ENCODE results near the gene PTPRT. TPM values are rescaled to one million over a fixed set of nuclear protein-coding genes. Genes with fewer than 3 reads are reported as not detected.
A peak's percentile ranks its signal among the peaks of the same experiment; 100 is the strongest.

The PTPRT gene
- total RNA-seq, 1 experiment from 2014 or later: 0.20 TPM

GRCh38 chr20:43187476-43188233, 2.1 kb downstream of the PTPRT start:
- BruUV-seq (replicated peaks): no TSS peak
- Mint-ChIP-seq H3K9me3 (ENCODE audit: unreplicated experiment) (no peaks in the 10 kb centered on the region), H3K27ac (ENCODE audit: unreplicated experiment) (no peak overlapping the region), H3K4me3 (ENCODE audit: unreplicated experiment) (no peak overlapping the region), H3K36me3 (ENCODE audit: insufficient read depth, unreplicated experiment) (no peaks in the 10 kb centered on the region), H3K4me1 (ENCODE audit: low read depth, unreplicated experiment) (no peaks in the 10 kb centered on the region), H3K27me3 (ENCODE audit: insufficient read depth, unreplicated experiment) (peaks cover 20% of the 10 kb centered on the region)
- no peaks in the 10 kb centered on the region for H3K9me3 ChIP-seq
- POLR2A ChIA-PET: no interaction called here
- CTCF ChIA-PET: interaction anchor here (0.5 to 1.0 kb wide), 3 partner anchors 578 to 1053 kb away, joined by 3 read pairs; no protein-coding TSS in a partner anchor
- no peaks in the 10 kb centered on the region for H3K27me3 ChIP-seq (replicated peaks; ENCODE audit: control insufficient read depth, insufficient read depth, low read length)
- H3K4me3 ChIP-seq (ENCODE audit: low read depth, low read length): no peak overlapping the region
- peak; percentile 99 for TF ChIP-seq CTCF (IDR thresholded peaks at IDR 0.05; ENCODE audit: insufficient read depth in 1 of 2, low read depth in 1 of 2, low read length in 1 of 2, severe bottlenecking in 1 of 2, unreplicated experiment in 1 of 2)
- no peaks in the 10 kb centered on the region for H3K36me3 ChIP-seq (ENCODE audit: control insufficient read depth, insufficient read depth, low read length)
- intact Hi-C loops (cut with micrococcal nuclease; ENCODE audit: unreplicated experiment): loop anchor here (1.0 to 5.0 kb wide), 7 partner anchors 85 to 1449 kb away; no protein-coding TSS in a partner anchor
- peak; percentile 76 to 89 for DNase-seq
- H3K4me1 ChIP-seq: no peaks in the 10 kb centered on the region

- no peak for DNase-seq
- TF ChIP-seq CTCF (IDR thresholded peaks at IDR 0.05; ENCODE audit: insufficient read depth in 1 of 2, low read depth in 1 of 2, low read length in 1 of 2, severe bottlenecking in 1 of 2, unreplicated experiment in 1 of 2): no peak
- H3K9me3 ChIP-seq: no peaks in the 10 kb centered on the region
- ChIA-PET POLR2A (no interaction called here), CTCF (interaction anchor here (0.7 kb wide), 1 partner anchor 84 kb away, joined by 4 read pairs; no protein-coding TSS in a partner anchor)
- no peaks in the 10 kb centered on the region for H3K4me1 ChIP-seq
- no peak overlapping the region for H3K27ac Mint-ChIP-seq (ENCODE audit: unreplicated experiment)
- no peaks in the 10 kb centered on the region for H3K36me3 Mint-ChIP-seq (ENCODE audit: insufficient read depth, unreplicated experiment)
- no peaks in the 10 kb centered on the region for H3K9me3 Mint-ChIP-seq (ENCODE audit: unreplicated experiment)
- no peaks in the 10 kb centered on the region for H3K27me3 ChIP-seq (replicated peaks; ENCODE audit: control insufficient read depth, insufficient read depth, low read length)
- BruUV-seq (replicated peaks): no TSS peak
- H3K36me3 ChIP-seq (ENCODE audit: control insufficient read depth, insufficient read depth, low read length): no peaks in the 10 kb centered on the region
- no peaks in the 10 kb centered on the region for H3K4me1 Mint-ChIP-seq (ENCODE audit: low read depth, unreplicated experiment)
- no peak overlapping the region for H3K4me3 ChIP-seq (ENCODE audit: low read depth, low read length)
- peaks cover 20% of the 10 kb centered on the region for H3K27me3 Mint-ChIP-seq (ENCODE audit: insufficient read depth, unreplicated experiment)
- no peak overlapping the region for H3K4me3 Mint-ChIP-seq (ENCODE audit: unreplicated experiment)
- intact Hi-C loops (cut with micrococcal nuclease; ENCODE audit: unreplicated experiment): loop anchor here (2.0 to 5.0 kb wide), 4 partner anchors 84 to 1448 kb away; no protein-coding TSS in a partner anchor
Measured at GRCh38 chr20:43186312-43186711, 3.4 kb downstream of the PTPRT start.

- no peaks in the 10 kb centered on the region for H3K36me3 ChIP-seq (ENCODE audit: control insufficient read depth, insufficient read depth, low read length)
- no peaks in the 10 kb centered on the region; the same call in 1 of the 2 replicates for H3K27me3 ChIP-seq (replicated peaks; ENCODE audit: control insufficient read depth, insufficient read depth, low read length)
- H3K9me3 ChIP-seq: no peaks in the 10 kb centered on the region
- ChIA-PET POLR2A (no interaction called here), CTCF (interaction anchor here (0.7 kb wide), 1 partner anchor 84 kb away, joined by 4 read pairs; no protein-coding TSS in a partner anchor)
- H3K4me1 ChIP-seq: no peaks in the 10 kb centered on the region
- no peak overlapping the region for H3K4me3 ChIP-seq (ENCODE audit: low read depth, low read length)
- Mint-ChIP-seq H3K4me3 (ENCODE audit: unreplicated experiment) (no peak overlapping the region), H3K27ac (ENCODE audit: unreplicated experiment) (no peak overlapping the region), H3K36me3 (ENCODE audit: insufficient read depth, unreplicated experiment) (no peaks in the 10 kb centered on the region), H3K9me3 (ENCODE audit: unreplicated experiment) (no peaks in the 10 kb centered on the region), H3K4me1 (ENCODE audit: low read depth, unreplicated experiment) (no peaks in the 10 kb centered on the region), H3K27me3 (ENCODE audit: insufficient read depth, unreplicated experiment) (peaks cover 20% of the 10 kb centered on the region)
- no TSS peak for BruUV-seq (replicated peaks)
- intact Hi-C loops (cut with micrococcal nuclease; ENCODE audit: unreplicated experiment): loop anchor here (2.0 to 5.0 kb wide), 4 partner anchors 84 to 1447 kb away; no protein-coding TSS in a partner anchor
- TF ChIP-seq CTCF (IDR thresholded peaks at IDR 0.05; ENCODE audit: insufficient read depth in 1 of 2, low read depth in 1 of 2, low read length in 1 of 2, severe bottlenecking in 1 of 2, unreplicated experiment in 1 of 2): no peak
- DNase-seq: no peak
Measured at GRCh38 chr20:43185901-43186300, 3.8 kb downstream of the PTPRT start.
